GM23338 (cell line): ENCODE measurements around the gene SERPINB13.

Experiments
- CREB1 ChIP-seq: fragments of 250-450 bp; sonication (Bioruptor Pico); IDR thresholded peaks from 2 replicates; pipeline ENCODE4 v1.5.0; 2020; ENCODE audit warnings: low read depth, mild to moderate bottlenecking, moderate library complexity
- EZH2 ChIP-seq: fragments of 200-600 bp; sonication (generic); IDR thresholded peaks from one replicate; pipeline ENCODE4 v1.8.0; 2017; ENCODE audit warnings: antibody characterized with exemption, mild to moderate bottlenecking, low read depth; ENCODE audit not compliant: unreplicated experiment
- EZH2phosphoT487 ChIP-seq: fragments of 200-600 bp; sonication (generic); IDR thresholded peaks from one replicate; pipeline ENCODE4 v1.8.1; 2018; ENCODE audit warnings: antibody characterized with exemption; ENCODE audit not compliant: unreplicated experiment
- POLR2AphosphoS5 ChIP-seq: IDR thresholded peaks from 2 replicates; pipeline ENCODE4 v1.6.1; 2016; ENCODE audit warnings: antibody characterized with exemption, low read depth
- TF ChIP-seq, protein P1 (sequence below), 2 experiments: fragments of 200-600 bp in 1 of 2; sonication (generic) in 1 of 2; conservative IDR thresholded peaks; 2 replicates each; pipeline versions ENCODE4 v1.5.1 to v1.6.1; 2016 to 2017; ENCODE audit warnings: antibody characterized with exemption in 2 of 2, low read depth in 2 of 2, mild to moderate bottlenecking in 2 of 2, moderate library complexity in 1 of 2
- TF ChIP-seq, protein P2 (sequence below): IDR thresholded peaks from one replicate; pipeline ENCODE4 v1.6.1; 2018; ENCODE audit warnings: antibody characterized with exemption; ENCODE audit not compliant: unreplicated experiment

DNA sequence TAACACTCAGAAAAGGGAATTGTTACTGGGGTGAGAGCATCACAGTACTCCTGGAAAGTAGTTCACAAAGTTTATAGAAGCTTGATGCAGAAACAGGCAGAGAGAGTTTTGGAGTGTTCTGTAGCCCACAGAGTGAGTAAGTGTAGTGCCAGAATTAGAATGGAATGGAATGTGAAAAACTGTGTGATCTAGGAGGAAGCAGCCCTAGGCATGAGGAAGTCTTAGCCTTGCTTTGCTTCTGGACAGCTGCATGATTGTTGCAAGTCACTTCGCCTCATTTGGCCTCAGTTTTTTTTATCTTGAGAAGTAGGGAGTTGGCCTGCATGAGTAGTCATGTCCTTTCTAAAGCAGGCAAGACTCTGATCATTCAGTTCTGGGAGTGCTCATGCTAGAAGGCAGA lies 34.1 kb upstream of the SERPINB13 start:
- TF ChIP-seq, protein P1, sequence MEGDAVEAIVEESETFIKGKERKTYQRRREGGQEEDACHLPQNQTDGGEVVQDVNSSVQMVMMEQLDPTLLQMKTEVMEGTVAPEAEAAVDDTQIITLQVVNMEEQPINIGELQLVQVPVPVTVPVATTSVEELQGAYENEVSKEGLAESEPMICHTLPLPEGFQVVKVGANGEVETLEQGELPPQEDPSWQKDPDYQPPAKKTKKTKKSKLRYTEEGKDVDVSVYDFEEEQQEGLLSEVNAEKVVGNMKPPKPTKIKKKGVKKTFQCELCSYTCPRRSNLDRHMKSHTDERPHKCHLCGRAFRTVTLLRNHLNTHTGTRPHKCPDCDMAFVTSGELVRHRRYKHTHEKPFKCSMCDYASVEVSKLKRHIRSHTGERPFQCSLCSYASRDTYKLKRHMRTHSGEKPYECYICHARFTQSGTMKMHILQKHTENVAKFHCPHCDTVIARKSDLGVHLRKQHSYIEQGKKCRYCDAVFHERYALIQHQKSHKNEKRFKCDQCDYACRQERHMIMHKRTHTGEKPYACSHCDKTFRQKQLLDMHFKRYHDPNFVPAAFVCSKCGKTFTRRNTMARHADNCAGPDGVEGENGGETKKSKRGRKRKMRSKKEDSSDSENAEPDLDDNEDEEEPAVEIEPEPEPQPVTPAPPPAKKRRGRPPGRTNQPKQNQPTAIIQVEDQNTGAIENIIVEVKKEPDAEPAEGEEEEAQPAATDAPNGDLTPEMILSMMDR (conservative IDR thresholded peaks at IDR 0.05; ENCODE audit: low read depth in 2 of 2), result no peak
- TF ChIP-seq, protein P2, sequence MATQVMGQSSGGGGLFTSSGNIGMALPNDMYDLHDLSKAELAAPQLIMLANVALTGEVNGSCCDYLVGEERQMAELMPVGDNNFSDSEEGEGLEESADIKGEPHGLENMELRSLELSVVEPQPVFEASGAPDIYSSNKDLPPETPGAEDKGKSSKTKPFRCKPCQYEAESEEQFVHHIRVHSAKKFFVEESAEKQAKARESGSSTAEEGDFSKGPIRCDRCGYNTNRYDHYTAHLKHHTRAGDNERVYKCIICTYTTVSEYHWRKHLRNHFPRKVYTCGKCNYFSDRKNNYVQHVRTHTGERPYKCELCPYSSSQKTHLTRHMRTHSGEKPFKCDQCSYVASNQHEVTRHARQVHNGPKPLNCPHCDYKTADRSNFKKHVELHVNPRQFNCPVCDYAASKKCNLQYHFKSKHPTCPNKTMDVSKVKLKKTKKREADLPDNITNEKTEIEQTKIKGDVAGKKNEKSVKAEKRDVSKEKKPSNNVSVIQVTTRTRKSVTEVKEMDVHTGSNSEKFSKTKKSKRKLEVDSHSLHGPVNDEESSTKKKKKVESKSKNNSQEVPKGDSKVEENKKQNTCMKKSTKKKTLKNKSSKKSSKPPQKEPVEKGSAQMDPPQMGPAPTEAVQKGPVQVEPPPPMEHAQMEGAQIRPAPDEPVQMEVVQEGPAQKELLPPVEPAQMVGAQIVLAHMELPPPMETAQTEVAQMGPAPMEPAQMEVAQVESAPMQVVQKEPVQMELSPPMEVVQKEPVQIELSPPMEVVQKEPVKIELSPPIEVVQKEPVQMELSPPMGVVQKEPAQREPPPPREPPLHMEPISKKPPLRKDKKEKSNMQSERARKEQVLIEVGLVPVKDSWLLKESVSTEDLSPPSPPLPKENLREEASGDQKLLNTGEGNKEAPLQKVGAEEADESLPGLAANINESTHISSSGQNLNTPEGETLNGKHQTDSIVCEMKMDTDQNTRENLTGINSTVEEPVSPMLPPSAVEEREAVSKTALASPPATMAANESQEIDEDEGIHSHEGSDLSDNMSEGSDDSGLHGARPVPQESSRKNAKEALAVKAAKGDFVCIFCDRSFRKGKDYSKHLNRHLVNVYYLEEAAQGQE, result no peak
- TF ChIP-seq EZH2phosphoT487, result no peak
- no peak for TF ChIP-seq CREB1 (CRISPR knock-in tag)
- TF ChIP-seq POLR2AphosphoS5, result no peak
- no peak for TF ChIP-seq EZH2
